ENCODE results near the gene KNSTRN.

- no peak for TF ChIP-seq POLR2A (IDR thresholded peaks at IDR 0.05; ENCODE audit: low read length)
- TF ChIP-seq GATA1 (IDR thresholded peaks at IDR 0.05; ENCODE audit: low read depth, low read length) = no peak
Observed at GRCh38 chr15:40381818-40382529, 547 bp upstream of the KNSTRN start.
